Measurements from ENCODE around the gene FAM78A.
"Not testable (repeated sequence)": the region's sequence is repeated elsewhere in the genome, so short reads cannot be mapped to it uniquely, and the experiment has no call there.

Gene FAM78A

DNA sequence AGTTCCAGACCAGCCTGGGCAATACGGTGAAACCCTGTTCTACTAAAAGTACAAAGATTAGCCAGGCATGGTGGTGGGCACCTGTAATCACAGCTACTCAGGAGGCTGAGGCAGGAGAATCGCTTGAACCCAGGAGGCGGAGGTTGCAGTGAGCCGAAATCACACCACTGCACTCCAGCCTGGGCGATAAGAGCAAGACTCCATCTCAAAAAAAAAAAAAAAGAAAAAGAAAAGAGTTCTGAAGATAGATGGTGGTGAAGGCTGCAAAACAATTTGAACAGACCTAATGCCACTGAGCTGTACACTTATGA lies 13.3 kb downstream of the FAM78A start:
- not testable (repeated sequence) for DNase-seq

DNA sequence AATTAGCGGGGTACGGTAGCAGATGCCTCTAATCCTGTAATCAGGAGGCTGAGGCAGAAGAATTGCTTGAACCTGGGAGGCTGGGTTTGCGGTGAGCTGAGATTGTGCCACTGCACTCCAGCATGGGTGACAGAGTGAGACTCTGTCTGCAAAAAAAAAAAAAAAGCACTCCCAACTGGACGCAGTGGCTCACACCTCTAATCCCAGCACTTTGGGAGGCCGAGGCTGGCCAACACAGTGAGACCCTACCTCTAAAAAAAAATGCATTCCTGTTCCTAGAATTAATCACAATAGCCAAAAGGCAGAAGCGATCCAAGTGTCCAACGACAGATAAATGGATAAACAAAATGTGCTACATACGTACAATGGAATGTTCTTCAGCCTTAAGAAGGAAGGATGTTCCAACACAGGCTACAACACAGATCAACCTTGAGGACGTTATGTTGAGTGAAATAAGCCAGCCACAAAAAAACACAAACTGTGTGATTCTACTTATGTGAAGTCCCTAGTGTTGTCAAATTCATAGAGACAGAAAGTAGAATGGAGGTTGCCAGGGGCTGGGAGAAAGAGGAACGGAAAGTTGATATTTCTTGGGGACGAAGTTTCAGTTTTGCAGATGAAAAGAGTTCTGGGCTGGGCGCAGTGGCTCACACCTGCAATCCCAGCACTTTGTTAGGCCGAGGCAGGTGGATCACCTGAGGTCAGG lies 13.8 kb downstream of the FAM78A start:
- DNase-seq = no peak

DNA sequence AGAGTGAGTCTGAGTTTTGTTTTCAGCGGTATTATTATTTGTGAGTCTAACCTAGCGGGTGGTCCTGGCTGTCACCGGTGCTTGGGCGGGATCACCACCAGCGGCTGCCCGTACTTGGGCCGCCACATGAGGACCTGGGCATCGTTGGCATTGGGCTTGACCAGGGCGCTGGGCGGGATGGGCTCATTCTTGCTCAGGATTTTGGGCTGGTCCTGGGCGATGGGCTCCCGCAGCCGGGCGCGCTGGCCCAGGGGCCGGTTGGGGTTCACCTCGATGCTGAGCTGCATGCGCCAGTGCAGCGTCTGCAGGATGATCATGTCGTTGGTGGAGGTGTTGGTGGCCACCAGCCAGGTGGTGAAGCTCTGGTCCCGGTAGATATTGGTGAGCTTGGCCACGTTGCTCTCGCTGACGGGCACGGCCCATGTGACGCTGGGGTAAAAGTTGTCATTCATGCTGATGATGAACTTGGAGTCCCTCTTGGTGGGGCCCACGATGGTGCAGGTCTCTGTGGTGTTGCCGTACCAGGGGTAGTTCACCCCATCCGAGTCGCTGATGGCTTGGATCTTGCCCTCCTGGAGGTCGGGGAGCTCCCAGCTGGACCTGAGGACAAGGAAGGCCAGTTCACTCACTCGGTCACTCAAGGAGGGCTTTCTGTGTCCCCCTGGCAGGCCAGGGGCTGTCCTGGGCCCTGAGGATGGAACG lies 15.4 kb downstream of the FAM78A start:
- no peak for DNase-seq

DNA sequence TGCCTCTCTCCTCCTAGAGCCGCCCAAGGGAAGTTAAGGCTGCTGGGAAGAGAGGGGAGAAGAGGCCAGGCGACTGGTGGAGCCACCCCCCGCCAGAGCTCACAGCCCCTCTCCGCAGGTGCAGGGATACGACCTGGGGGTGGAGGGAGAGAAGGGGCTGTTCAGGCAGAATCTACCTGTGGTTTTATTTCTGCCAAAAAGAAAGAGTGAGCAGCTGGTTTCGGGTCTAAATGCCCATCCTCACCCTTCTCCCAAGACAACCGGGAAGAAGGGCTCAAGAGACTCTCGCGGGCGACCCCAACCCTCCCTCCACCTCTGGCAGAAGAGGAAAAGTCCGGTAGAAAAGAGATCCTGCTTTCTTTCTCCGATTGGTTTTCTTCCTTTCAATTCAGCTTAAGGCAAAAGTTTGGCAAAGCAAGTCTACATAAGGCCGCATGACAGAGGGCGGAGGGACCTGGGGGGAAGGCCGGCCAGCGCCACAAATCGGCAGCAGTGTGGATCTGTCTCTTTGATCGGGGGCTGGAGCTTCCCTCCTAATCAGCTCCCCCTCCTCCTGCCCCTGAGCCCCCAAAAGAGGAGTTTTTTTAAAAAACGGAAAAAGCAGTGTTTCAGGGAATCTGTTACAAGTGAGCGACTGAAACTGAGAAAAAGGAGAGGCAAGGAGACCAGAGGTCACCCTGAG lies 16.3 kb downstream of the FAM78A start:
- DNase-seq = no peak

DNA sequence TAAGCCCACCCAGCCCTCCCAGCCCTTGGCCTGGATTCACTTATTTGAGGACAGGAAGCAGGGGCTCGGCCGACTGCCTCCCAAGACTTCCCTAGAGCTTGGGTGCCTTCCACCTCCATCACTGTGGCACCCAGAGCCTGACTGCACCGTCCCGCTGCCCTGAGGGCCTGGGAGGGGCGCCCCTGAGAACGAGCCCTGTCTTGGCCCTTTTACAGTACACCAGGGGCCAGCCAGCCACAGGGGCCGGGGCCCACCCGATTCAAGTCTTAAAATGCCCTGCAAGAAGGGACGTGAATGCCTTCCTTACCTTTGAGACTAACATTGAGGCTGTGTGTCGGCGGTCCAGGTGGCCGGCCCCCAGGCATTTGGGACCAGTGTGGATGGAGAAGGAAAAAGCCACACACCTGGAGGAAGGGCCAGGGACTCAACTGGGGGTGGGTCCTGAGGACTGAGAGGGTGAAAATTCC lies 16.8 kb downstream of the FAM78A start:
- no peak for DNase-seq

DNA sequence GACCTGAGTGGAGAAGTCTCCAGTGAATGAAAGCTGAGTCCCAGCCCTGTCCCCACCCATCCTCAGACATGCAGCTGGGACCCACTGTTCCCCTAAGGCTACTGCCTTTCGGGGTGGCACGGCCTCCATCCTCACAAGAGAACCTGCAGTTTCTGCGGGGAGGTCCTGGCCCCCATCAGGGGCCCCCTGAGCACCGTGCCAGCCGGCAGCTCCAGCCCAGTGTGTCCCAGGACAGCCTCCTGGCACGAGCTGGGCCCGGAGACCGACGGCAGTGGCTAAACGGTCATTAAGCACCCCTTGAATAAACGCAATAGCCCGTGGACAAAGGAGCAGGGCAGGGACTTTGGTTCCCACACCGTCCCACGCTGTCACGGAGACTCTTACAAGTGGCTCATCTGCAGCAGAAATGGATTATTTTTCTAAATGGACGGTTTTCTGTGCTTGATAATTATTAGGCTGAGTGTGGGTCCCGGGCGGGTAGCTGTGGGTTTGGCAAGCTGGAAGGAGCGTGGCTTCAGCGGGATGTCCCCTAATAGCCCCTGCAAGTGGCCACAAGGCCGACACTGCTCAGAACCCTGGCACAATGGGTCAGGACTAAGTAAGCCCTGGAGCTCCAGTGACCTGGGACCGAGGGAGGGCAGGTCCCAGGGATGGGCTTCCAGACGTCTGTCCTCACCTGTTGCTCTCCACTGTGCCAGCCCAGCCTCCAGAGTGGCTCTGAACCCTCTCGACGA lies 17.4 kb downstream of the FAM78A start:
- no peak for DNase-seq

DNA sequence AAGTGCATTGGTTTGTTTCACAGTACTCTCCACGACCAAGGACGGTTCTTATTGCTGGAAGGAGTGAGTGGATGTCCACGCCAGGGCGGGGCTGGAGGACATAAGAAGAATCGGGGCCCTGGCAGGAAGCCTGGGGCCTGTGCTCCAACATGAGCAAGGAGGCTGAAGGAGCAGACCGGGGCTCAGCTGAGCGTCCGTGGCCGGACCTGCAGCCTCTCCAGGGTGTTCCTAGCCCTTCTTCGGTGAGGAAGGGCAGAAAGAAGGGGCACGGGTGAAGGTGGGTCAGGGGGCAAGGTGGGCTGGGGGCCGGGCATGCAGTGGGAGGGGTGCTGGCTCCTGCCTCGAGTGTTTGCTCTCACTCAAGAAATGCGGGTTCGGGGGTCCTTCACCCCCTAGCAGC lies 18.1 kb downstream of the FAM78A start:
- no peak for DNase-seq

DNA sequence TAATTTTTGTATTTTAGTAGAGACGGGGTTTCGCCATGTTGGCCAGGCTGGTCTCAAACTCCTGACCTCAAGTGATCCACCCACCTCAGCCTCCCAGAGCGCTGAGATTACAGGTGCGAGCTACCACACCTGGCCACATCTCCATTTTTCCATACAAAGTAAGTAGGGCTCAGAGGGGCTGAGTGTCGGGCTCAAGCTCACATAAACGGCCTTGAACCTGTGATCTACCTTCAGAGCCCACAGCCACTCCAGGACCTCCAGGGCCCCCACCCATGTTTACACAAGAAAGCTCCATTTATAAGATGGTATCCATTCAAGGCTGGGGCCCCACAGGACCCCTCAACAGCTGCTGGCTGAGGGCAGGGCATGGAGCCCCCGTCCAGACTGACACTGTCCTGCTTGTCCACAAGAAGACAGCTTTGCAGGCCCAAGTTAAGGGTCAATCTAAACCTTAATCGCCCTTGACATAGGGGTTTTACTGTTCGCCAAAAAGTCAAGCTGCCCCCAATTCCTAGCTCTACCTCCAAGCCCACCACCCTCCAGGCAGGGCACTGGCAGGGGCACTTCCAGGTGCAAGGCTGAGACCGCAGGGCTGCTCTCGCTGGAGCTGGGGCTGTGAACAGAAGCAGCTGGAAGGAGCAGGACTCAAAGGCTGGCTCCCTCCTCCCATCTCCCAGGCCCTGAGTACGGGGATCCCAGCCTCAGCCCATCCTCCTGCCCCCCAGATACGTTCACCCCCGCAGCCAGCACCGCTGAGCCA lies 18.9 kb downstream of the FAM78A start:
- DNase-seq = no peak

DNA sequence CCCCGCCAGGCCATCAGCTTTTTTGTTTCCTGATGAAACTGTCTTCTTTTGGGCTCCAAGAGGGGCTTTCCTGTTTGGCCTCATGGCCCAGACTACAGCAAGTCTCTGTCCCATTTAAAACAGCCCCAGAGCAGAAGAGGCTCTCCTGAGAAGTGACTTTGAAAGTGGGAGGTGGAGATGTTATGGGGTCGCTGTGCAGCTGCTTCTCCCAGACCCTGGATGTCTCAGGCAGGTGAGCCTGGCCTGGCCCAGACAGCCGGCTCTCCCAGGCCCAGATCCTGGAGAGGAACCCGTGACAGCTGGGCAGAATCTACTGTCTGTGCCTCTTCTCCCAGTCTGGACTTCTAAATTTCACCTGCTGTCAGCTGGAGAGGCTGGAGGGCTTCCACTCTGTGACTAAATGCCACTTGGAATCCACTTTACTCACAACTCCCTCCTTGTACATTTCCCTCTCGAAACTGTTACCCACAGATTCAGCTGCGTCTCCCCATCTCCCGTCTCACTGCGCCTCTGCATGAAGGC lies 20.6 kb downstream of the FAM78A start:
- DNase-seq = no peak

DNA sequence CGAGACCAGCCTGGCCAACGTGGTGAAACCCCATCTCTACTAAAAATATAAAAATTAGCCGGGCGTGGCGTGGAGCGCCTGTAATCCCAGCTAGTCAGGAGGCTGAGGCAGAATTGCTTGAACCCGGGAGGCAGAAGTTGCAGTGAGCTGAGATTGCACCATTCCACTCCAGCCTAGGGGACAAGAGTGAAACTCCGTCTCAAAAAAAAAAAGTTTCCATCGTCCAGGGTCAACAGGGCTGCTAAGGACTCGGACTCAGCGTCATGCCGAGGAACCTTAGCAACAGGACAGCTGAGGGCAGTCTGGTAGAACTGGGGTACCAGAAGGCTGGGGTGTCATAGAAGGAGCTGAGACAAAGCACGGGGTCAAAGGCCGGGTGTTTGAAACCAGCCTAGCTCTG lies 21.7 kb downstream of the FAM78A start:
- DNase-seq = no peak

DNA sequence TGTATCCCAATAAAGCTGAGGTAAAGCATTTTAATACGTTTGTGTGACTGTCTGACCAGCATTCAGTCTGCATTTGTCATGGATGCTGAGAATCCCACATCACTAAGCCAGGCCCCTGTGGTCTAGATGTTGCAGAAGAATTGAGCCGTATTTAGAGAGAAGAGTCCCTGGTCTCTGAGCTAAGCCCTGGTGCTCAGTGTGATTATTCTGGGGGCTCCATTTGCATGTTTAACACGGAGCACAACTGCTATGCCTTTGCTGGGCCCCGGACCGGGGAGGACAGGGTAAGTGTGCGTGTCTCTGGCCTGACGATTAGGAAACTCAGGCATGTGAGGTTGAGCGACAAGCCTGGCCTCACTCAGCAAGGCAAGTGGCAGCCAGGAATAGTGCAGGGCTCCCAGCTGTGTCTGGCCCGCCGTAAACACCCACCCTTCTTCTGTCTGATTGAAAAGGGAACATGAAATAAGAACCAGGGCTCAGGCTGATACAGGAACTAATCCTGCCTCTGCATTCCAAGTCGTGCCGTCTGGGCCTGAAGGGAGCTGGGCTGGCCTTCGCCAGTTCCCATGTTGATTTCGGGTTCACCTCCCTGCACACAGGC lies 22.3 kb downstream of the FAM78A start:
- DNase-seq = peak; percentile 40

DNA sequence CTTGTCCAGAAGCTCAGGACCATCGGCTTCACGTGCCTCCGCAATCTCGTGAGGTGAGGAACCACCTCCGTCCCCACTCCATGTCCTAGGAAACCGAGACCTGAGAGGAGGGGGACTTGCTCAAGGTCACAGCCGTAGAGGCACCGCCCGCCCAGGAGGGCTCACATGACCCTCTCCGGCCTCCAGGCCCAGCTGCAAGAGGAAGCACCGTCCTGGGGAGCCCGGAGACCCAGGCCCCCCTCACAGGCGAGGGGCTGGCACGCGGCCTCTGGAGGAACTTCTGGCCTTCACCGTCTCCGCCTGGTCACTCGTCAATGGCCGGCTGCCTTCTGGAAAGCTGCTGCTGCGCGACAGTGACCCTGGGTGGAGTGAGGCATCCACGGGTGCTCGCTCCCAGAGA lies 24.2 kb downstream of the FAM78A start:
- DNase-seq = no peak

DNA sequence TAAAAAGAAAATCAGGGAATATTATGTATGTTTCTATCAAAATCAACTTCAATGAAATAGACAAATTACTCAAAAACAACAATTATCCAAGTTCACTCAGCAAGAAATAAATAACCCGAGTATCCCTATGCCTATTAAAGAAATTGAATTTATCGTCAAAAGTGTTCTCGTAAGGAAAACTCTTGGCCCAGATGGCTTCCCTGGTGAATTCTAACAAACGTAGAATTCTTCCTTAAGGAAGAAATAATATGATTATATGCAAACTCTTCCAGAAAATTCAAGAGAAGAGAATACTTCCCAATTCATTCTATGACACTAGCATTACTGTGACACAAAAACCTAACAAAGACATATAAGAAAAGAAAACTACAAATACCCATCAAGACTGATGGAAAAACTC lies 29.7 kb downstream of the FAM78A start:
- no peak for DNase-seq

DNA sequence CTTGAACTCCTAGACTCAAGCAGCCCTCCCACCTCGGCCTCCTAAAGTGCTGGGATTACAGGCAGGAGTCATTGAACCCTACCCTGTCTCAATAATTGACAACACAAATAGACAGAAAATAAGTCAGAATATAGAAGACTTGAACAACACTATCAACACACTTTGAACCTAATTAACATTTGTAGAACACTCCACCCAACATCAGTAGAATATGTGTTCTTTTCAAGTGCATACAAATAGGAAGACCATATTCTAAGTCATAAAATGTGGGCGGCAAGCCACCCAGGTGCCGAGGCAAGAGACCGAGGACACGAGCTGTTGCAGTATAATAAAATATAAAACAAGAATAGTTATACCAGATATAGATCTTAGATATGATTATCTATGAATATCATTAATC lies 32.0 kb downstream of the FAM78A start:
- not testable (repeated sequence) for DNase-seq

DNA sequence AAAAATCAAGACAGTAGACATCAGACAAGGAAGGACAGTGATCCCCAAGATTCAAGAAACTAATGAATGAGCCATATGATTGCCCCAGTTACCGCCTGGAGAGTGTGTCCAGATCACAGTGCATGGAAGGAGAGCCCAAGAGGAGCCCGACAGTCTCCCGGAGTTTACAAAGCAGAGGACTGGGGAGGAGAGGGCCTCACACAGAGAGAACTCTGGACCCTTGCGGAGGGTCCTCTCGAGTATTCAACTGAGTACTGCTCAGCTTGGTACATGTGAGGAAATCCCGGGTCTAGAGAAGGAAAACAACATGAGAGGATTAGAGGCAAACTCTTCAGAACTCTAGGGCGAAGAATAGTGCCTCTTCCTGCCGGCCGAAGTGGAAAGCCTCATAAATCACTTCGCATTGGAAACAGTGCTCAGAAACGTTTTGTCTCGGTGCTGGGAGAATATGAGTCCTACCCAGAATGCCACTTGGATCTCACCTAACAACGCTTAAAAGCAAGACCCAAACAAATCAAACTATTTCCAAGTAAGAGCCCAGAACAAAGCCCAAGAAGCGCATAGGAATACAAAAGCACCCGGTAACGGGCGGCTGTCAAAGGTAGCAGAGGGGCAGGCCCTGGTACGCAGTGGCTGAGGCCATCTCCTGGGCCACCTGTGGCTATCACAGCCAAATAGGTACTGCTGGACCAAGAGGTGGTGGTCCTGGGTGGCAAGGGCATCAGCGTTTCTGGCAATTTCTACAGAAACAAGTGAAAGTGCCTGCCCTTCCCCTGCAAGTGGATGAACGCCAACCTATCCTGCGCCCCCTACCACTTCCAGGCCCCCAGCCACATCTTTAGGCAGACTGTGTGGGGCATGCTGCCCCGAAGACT lies 36.0 kb downstream of the FAM78A start:
- no peak for DNase-seq

DNA sequence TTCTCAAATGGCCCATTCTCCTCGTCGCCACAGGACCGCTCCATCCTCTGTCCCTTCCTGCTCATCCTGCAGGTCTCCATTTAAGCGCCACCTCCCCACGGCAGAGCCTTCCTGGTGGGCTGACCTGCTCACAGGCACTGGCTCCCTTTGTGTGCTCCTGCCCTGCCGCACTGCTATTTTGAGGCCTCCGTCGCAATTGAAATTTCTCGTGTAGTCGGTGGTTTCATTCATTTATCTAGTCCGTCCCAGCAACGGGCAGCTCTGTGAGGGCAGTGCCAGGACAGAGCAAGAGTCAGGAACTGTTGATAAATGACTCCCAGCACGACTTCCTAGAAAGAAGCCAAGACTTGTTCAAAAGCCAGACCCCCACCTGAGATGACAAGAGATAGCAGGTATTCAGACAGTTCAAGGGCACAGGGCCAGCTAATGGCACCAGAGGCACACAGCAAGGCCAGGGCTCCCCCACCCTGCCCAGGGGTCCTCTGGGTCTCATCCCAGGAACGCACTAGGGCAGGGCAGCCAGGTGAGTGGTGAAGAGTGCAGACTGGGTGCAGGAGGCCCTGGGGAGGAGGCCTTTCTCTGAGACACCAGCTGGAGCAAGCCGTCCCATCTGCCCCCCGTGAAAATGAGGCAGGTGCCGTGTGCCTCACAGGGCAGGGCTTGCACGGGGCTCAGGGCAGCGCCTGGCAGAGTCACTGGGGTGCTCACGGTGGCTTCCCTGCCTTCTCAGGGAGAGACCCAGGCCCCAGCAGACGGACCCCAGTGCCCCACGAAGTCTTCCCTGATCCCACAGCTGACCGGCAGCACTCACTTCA lies 36.9 kb downstream of the FAM78A start:
- DNase-seq = no peak

DNA sequence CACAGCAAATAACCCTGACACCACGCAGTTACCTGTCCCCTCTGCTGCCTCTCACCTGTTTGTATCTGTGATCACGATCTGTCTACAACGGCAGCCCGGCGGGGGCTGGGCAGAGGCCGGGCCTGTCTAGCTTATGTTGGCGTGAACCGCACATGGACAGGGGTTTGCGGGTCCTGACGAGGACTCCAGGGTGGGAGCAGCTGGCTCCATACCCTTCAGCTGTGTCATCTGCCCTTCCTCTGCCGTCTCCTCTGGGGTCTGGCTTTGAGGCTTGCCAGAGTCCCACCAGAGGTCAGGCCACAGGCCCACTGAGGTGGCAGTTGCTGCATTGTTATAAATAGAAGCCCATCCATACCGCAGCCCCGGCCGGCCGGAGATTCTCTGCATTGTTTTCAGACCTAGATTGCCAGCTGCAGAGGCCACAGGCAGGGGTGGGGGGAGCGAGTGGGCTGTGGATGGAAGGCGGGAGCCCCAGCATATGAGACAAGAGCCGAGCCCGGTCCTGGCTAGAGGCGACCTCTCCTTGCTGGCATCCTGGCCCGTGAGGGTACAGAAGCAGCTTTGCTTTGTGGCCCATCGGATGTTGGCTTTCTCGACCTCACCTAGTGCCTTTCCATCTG lies 37.8 kb downstream of the FAM78A start:
- peak; percentile 67 for DNase-seq

DNA sequence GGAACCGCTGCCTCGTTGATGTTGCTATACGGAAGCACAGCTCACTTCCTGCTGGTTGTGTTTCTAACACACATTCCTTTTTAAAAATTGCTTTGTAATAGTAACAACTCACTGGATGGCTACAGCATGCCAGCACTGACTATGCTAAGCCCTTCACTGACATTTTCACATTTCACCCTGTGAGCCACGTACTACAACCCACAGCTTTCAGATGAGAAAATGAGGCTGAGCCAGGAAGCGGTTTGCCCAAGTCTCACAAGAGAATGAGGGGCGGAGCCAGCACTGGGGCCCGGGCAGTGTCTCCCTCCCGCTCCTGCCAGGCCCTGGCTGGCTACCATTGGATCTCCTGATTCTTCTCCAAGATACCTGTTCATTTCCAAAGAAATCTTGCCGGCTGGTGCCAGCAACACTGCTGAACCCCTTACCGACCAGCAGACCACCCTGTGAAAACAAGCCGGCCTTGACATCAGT lies 38.3 kb downstream of the FAM78A start:
- DNase-seq = peak; percentile 86

DNA sequence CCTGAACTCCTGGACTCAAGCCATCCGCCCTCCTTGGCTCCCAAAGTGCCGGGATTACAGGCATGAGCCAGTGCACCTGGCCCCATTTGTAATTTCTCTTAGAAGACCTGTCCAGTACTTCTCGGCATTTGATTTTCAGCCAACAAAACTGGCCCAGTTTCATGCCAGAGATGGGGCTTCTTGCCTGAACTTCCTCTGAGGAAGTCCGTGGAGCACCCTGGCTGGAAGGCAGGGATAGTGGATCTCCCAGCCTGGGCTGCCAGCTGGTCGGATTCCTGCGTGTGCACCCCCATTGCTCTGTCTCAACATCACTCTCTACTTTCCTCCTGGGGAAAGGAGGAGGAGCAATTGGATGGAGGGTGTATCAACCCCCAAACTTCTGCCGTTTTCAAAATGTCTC lies 39.0 kb downstream of the FAM78A start:
- no peak for DNase-seq
